ENCODE results near the gene ZFAND2B. TPM values are rescaled to one million over a fixed set of nuclear protein-coding genes. Genes with fewer than 3 reads are reported as not detected.

ZFAND2B gene
- total and polyA plus RNA-seq, 9 donors = 14.3 to 45.6 (median 32.1) TPM

- Histone ChIP-seq H3K4me3 (peak overlapping the region; percentile 68), H3K9me3 (no peaks in the 10 kb centered on the region), H3K27ac (peak overlapping the region; percentile 33 to 94), H3K36me3 (no peaks in the 10 kb centered on the region), H3K27me3 (no peaks in the 10 kb centered on the region), H3K4me1 (ENCODE audit: insufficient read depth) (peaks cover 8% of the 10 kb centered on the region)
- TF ChIP-seq CTCF (IDR thresholded peaks at IDR 0.05) = no peak
- no peak for TF ChIP-seq POLR2A (IDR thresholded peaks at IDR 0.05)
- TF ChIP-seq EP300 (IDR thresholded peaks at IDR 0.05) = no peak
- intact Hi-C loops (cut with DNase I) = no loop called here
- 0 to 1% (median 1%) methylated on average over 24 of the region's 24 CpGs for WGBS, 3 donors
- peak in 2 of 5 donors; percentile 56 to 62 for DNase-seq
Observed at GRCh38 chr2:219230059-219230540, 23.5 kb downstream of the ZFAND2B start.

GRCh38 chr2:219234331-219234730, 27.7 kb downstream of the ZFAND2B start:
- no peaks in the 10 kb centered on the region for H3K9me3 ChIP-seq
- 66 to 85% (median 79%) methylated on average over 3 of the region's 3 CpGs for whole genome bisulfite sequencing, 3 donors
- no peak overlapping the region for H3K27ac ChIP-seq
- no peak overlapping the region for H3K4me3 ChIP-seq
- H3K4me1 ChIP-seq (ENCODE audit: insufficient read depth) = no peaks in the 10 kb centered on the region
- TF ChIP-seq EP300 (IDR thresholded peaks at IDR 0.05) (no peak), POLR2A (IDR thresholded peaks at IDR 0.05) (no peak), CTCF (IDR thresholded peaks at IDR 0.05) (no peak)
- no peaks in the 10 kb centered on the region for H3K27me3 ChIP-seq
- no peaks in the 10 kb centered on the region for H3K36me3 ChIP-seq
- intact Hi-C loops (cut with DNase I) = no loop called here
- no peak for DNase-seq

DNA sequence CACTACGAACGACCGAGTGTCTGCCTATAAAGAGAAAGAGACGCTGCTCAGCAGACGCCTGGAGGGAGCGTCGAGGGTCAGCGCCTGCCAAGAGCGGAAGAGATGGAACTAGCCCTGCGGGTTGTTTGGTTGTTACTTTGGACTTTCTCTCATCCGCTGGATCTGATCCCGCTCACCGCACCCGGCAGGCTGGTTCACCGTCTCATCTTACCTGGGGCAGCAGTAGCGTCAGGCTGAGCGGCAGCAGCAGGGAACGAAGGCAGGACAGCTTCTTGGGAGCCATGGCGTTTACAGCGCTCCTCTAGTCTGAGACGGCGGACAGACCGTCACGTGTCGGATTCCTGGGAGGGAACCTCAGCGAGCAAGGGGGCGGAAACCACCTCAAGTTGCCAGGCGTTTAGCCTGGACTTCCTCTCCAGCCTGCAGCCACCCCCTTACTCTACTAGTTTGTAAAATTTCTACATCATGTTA, 36.7 kb downstream of the ZFAND2B start:
- peaks cover 8% of the 10 kb centered on the region for H3K4me1 ChIP-seq (ENCODE audit: insufficient read depth)
- H3K4me3 ChIP-seq = peak overlapping the region; percentile 11
- 29 to 48% (median 36%) methylated on average over 28 of the region's 28 CpGs for WGBS, 3 donors
- intact Hi-C loops (cut with DNase I) = loop anchor here in 1 of 4 donors (10.0 kb wide), 1 partner anchor 51 kb away; no protein-coding TSS in a partner anchor
- no peaks in the 10 kb centered on the region for H3K36me3 ChIP-seq
- no peak overlapping the region for H3K27ac ChIP-seq
- no peaks in the 10 kb centered on the region for H3K9me3 ChIP-seq
- H3K27me3 ChIP-seq = no peaks in the 10 kb centered on the region
- no peak for TF ChIP-seq CTCF (IDR thresholded peaks at IDR 0.05)
- no peak for TF ChIP-seq POLR2A (IDR thresholded peaks at IDR 0.05)
- TF ChIP-seq EP300 (IDR thresholded peaks at IDR 0.05) = no peak
- DNase-seq = peak in 3 of 5 donors; percentile 53 to 58 (median 58)

DNA sequence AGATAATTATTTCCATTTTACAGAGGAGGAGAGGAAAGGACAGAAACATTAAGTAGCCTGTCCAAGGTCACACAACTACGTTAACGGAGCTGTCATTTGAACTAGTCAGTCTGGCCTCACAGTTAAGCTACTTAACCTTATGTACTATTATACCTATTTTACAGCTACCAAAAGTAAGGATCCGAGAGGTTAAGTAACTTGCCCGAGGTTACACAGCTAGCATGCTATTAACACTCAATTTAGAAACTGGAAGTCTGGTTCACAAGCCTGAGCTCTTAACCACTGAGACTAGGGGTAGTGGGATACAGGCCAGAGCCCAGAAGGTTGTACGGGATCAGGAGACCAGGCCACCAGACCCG, 38.2 kb downstream of the ZFAND2B start:
- Histone ChIP-seq H3K36me3 (no peaks in the 10 kb centered on the region), H3K27me3 (no peaks in the 10 kb centered on the region), H3K9me3 (no peaks in the 10 kb centered on the region), H3K27ac (peak overlapping the region; percentile 72 to 85), H3K4me1 (ENCODE audit: insufficient read depth) (peaks cover 14% of the 10 kb centered on the region), H3K4me3 (peak overlapping the region; percentile 82)
- WGBS, 3 donors = 15 to 27% (median 16%) methylated on average over 6 of the region's 6 CpGs
- no peak for DNase-seq
- intact Hi-C loops (cut with DNase I) = loop anchor here in 1 of 4 donors (10.0 kb wide), 1 partner anchor 50 kb away; no protein-coding TSS in a partner anchor
- TF ChIP-seq EP300 (IDR thresholded peaks at IDR 0.05) (no peak), CTCF (IDR thresholded peaks at IDR 0.05) (no peak), POLR2A (IDR thresholded peaks at IDR 0.05) (no peak)
